ENCODE measurements around the gene ANKRD24. TPM values are rescaled to one million over a fixed set of nuclear protein-coding genes. Genes with fewer than 3 reads are reported as not detected.

Gene ANKRD24
- total and polyA plus RNA-seq, 2 of the 13 experiments (the other 11 are each of a cell fraction or from before 2014, with no cell fraction given): 0.13 to 0.24 TPM

GRCh38 chr19:4196009-4196408 lies 13.5 kb downstream of the ANKRD24 start:
- ATAC-seq: no peak
- Histone ChIP-seq H3K36me3 (replicated peaks in 1 of 2; ENCODE audit: control insufficient read depth in 1 of 2, insufficient read depth in 2 of 2, low read length in 2 of 2) (no peaks in the 10 kb centered on the region), H3K9ac (ENCODE audit: insufficient read depth, low read depth, low read length) (no peak overlapping the region), H3K27ac (ENCODE audit: extremely low read length, insufficient read depth, low read length) (no peak overlapping the region), H3K4me2 (ENCODE audit: low read depth, low read length) (no peak overlapping the region), H3K9me3 (ENCODE audit: low read length) (no peaks in the 10 kb centered on the region), H3K4me3 (replicated peaks in 1 of 3; ENCODE audit: insufficient read depth in 1 of 3, low read depth in 2 of 3, low read length in 3 of 3) (no peak overlapping the region), H2AFZ (ENCODE audit: low read length) (no peak overlapping the region), H3K79me2 (ENCODE audit: insufficient read depth, low read length) (no peaks in the 10 kb centered on the region), H3K4me1 (ENCODE audit: insufficient read depth, low read length) (peaks cover 26% of the 10 kb centered on the region), H3K27me3 (ENCODE audit: control insufficient read depth in 1 of 2, insufficient read depth in 2 of 2, low read length in 2 of 2) (peaks cover 4 to 34% of the 10 kb centered on the region in 2 experiments; a peak in 3 of 5 replicates), H4K20me1 (ENCODE audit: insufficient read depth, low read length) (no peaks in the 10 kb centered on the region)
- FAIRE-seq: no peak
- in situ Hi-C loops (cut with HindIII; ENCODE audit: extremely low pct_ligation_motif_present, low pct_unique_long_range_greater_than_20kb) (no loop called here), intact Hi-C loops (cut with micrococcal nuclease; ENCODE audit: unreplicated experiment) (no loop called here)
- WGBS (ENCODE audit: low lambda C conversion rate): 56% methylated on average over 8 of the region's 8 CpGs
- ChIA-PET CTCF (ENCODE audit: low intra/inter-chr PET ratio, low total read pairs) (no interaction called here), POLR2A (no interaction called here)
- no peak for DNase-seq (ENCODE audit: low spot score)
- no TSS peak for BruUV-seq (replicated peaks)
- peak; percentile 68; the same call in 1 of the 2 replicates for TF ChIP-seq FOXP1 (IDR thresholded peaks at IDR 0.05)
- TF ChIP-seq FOXP1 (CRISPR knock-in tag; IDR thresholded peaks at IDR 0.05): no peak
- no peak for TF ChIP-seq ZFP41 (CRISPR knock-in tag; IDR thresholded peaks at IDR 0.05; ENCODE audit: borderline replicate concordance)
- TF ChIP-seq ZNF530 (CRISPR knock-in tag; IDR thresholded peaks at IDR 0.05; ENCODE audit: low read depth): no peak
- TF ChIP-seq HMG20B (CRISPR knock-in tag; conservative IDR thresholded peaks at IDR 0.05): no peak
- no peak for TF ChIP-seq TOE1 (CRISPR knock-in tag; IDR thresholded peaks at IDR 0.05)
- no peak for TF ChIP-seq ONECUT2 (CRISPR knock-in tag; IDR thresholded peaks at IDR 0.05)
- no peak for TF ChIP-seq ZFP36 (IDR thresholded peaks at IDR 0.05; ENCODE audit: borderline replicate concordance, low read depth, low read length, partially characterized antibody)
- TF ChIP-seq RFXAP (CRISPR knock-in tag; IDR thresholded peaks at IDR 0.05; ENCODE audit: borderline replicate concordance): no peak
- peak; percentile 92 for TF ChIP-seq ZNF768 (CRISPR knock-in tag; IDR thresholded peaks at IDR 0.05)

DNA sequence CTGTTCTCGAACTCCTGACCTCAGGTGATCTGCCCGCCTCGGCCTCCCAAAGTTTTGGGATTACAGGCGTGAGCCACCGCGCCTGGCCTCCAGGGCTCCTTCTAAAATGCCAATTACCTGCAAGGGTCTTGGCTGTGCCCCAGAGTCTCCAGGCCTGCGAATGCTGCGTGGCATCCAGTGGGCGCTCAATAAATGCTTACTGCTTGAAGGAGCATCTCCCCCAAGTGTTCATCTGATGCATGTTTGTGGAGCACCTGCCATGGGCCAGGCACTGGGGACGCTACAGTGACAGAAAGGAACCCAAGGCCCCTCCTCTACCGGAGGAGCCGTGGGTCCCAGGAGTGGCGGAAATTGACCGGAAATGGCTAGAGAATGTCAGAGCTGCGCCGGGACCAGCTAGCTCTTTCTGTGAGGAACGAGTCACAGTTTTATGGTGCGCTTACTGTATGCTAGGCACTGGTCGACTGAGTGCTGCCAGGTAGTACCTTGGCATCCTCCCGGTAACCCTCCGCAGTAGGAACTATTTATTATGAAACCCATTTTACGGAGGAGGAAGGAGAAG lies 14.2 kb downstream of the ANKRD24 start:
- 85% methylated on average over 22 of the region's 22 CpGs for WGBS (ENCODE audit: low lambda C conversion rate)
- in situ Hi-C loops (cut with HindIII; ENCODE audit: extremely low pct_ligation_motif_present, low pct_unique_long_range_greater_than_20kb): no loop called here
- CTCF ChIA-PET (ENCODE audit: low intra/inter-chr PET ratio, low total read pairs): no interaction called here

More for the DNA sequence above, 14.2 kb downstream of the ANKRD24 start:
- H3K9ac ChIP-seq (ENCODE audit: insufficient read depth, low read depth, low read length): no peak overlapping the region
- peaks cover 26% of the 10 kb centered on the region for H3K4me1 ChIP-seq (ENCODE audit: insufficient read depth, low read length)
- peaks cover 4 to 40% of the 10 kb centered on the region in 2 experiments; a peak in 3 of 5 replicates for H3K27me3 ChIP-seq (ENCODE audit: control insufficient read depth in 1 of 2, insufficient read depth in 2 of 2, low read length in 2 of 2)
- POLR2A ChIA-PET: no interaction called here
- no peak for DNase-seq (ENCODE audit: low spot score)
- H3K4me3 ChIP-seq (replicated peaks in 1 of 3; ENCODE audit: insufficient read depth in 1 of 3, low read depth in 2 of 3, low read length in 3 of 3): no peak overlapping the region
- no peak overlapping the region for H2AFZ ChIP-seq (ENCODE audit: low read length)
- H3K79me2 ChIP-seq (ENCODE audit: insufficient read depth, low read length): no peaks in the 10 kb centered on the region
- no TSS peak for BruUV-seq (replicated peaks)
- intact Hi-C loops (cut with micrococcal nuclease; ENCODE audit: unreplicated experiment): no loop called here
- H3K27ac ChIP-seq (ENCODE audit: extremely low read length, insufficient read depth, low read length): no peak overlapping the region
- no peaks in the 10 kb centered on the region for H3K9me3 ChIP-seq (ENCODE audit: low read length)
- no peak for ATAC-seq
- no peak overlapping the region for H3K4me2 ChIP-seq (ENCODE audit: low read depth, low read length)
- no peak for TF ChIP-seq SP4 (CRISPR knock-in tag; IDR thresholded peaks at IDR 0.05)
- 0 out of 2 replicates have a peak, but pooled peaks have one; percentile 33 for TF ChIP-seq ZKSCAN8 (CRISPR knock-in tag; IDR thresholded peaks at IDR 0.05; ENCODE audit: borderline replicate concordance)
- no peak for FAIRE-seq
- H3K36me3 ChIP-seq (replicated peaks in 1 of 2; ENCODE audit: control insufficient read depth in 1 of 2, insufficient read depth in 2 of 2, low read length in 2 of 2): no peaks in the 10 kb centered on the region
- H4K20me1 ChIP-seq (ENCODE audit: insufficient read depth, low read length): no peaks in the 10 kb centered on the region
